Activated naive CD8-positive, alpha-beta T cell treated with anti-CD3 and anti-CD28 coated beads, Interleukin-2, amount 50 U/mL, for 16 hours (primary cell): Measurements from ENCODE around the gene RPS6KB2.

ENCODE experiments used
- DNase-seq: peaks from one replicate; pipeline ENCODE4 v3.0.0-alpha.2; 2020; ENCODE audit warnings: low read depth, low spot score

The RPS6KB2 gene

DNA sequence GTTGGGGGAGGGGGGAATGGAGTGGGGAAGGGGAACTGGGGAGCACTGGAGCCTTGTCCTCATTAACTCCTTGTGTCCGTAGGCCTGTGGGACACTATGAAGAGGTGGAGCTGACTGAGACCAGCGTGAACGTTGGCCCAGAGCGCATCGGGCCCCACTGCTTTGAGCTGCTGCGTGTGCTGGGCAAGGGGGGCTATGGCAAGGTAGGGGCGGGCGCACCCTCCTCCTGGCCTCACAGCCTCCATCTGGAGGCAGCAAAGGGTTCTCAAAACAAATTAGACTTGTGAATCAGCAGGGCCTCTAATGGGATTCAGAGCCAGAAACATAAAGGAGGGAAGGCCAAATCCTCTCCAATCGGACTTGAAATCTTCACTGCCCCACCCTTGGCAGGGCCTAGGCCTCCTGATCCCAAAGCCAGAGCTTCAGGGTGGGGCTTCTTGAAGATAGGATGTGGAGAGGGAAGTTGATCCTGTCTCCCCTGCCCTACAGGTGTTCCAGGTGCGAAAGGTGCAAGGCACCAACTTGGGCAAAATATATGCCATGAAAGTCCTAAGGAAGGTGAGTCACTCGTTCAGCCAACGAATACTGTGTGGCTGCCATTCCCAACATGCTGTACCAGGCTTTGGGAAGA lies 859 bp downstream of the RPS6KB2 start:
- no peak for DNase-seq

DNA sequence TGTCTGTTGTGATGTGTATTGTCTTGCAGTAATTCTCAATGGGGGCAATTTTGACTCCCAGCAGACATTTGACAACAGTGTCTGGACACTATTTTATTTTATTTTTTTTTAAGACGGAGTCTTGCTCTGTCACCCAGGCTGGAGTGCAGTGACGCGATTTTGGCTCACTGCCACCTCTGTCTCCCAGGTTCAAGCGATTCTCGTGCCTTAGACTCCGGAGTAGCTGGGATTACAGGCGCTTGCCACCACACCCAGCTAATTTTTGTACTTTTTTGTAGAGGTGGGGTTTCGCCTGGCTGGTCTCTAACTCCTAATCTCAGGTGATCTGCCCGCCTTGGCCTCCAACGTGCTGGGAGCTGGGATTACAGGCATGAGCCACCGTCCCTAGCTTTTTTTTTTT lies 1.4 kb downstream of the RPS6KB2 start:
- no peak for DNase-seq

DNA sequence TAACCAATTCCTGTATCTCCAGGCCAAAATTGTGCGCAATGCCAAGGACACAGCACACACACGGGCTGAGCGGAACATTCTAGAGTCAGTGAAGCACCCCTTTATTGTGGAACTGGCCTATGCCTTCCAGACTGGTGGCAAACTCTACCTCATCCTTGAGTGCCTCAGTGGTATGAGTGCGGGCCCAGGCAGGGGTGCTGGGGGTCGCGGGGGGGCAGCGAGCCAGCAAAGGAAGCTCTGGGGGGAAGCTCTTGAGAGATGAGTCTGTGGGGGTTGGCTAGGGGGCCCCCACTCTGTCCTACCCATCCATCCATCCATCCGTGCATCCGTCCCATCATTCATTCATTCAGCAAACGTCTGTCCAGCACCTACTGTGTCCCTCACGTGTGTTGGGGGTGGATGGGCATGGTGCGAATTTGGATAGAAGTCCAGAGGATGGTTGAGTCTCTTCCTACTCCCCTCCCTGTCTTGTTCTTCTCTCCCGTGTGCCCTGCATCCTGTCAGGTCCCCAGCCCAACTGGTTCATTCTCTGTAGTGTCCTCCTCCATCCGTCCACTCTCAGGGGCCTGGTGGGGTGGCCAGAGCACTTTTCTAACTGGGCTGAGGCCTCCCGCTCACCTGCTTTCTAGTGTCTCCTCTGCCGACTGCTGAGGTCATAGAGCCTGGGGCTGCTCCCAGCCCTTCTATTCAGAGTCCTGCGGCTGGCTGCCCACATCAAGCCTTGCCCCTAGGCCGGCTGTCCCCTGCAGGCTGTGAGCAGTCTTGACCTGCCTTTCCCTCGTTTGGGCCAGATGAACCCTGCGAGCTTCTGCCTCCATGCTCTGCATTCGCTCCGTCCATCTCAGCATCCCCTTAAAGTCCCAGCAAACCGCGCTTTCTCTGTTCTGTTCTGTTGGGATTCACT lies 3.3 kb downstream of the RPS6KB2 start:
- DNase-seq, result no peak

DNA sequence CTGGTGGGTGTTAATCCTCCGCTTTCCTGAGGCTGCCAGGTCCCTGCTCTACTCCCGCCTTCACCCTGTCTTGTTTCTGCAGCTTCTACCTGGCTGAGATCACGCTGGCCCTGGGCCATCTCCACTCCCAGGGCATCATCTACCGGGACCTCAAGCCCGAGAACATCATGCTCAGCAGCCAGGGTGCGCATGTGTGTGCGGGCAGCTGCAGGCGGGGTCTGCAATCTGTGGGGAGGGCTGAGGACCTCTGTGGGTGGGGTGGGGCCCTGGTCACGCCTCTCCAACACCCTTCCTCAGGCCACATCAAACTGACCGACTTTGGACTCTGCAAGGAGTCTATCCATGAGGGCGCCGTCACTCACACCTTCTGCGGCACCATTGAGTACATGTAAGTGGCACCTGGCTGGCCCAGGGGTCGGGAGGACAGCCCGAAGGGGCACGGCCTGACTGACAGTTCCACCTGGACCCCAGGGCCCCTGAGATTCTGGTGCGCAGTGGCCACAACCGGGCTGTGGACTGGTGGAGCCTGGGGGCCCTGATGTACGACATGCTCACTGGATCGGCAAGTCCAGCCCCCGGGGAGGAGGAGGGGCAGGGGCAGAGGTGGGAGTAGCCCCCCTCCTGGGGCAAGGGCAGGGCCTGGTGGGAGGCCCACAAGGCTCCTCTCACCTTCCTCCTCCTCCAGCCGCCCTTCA lies 4.5 kb downstream of the RPS6KB2 start:
- DNase-seq, result no peak

DNA sequence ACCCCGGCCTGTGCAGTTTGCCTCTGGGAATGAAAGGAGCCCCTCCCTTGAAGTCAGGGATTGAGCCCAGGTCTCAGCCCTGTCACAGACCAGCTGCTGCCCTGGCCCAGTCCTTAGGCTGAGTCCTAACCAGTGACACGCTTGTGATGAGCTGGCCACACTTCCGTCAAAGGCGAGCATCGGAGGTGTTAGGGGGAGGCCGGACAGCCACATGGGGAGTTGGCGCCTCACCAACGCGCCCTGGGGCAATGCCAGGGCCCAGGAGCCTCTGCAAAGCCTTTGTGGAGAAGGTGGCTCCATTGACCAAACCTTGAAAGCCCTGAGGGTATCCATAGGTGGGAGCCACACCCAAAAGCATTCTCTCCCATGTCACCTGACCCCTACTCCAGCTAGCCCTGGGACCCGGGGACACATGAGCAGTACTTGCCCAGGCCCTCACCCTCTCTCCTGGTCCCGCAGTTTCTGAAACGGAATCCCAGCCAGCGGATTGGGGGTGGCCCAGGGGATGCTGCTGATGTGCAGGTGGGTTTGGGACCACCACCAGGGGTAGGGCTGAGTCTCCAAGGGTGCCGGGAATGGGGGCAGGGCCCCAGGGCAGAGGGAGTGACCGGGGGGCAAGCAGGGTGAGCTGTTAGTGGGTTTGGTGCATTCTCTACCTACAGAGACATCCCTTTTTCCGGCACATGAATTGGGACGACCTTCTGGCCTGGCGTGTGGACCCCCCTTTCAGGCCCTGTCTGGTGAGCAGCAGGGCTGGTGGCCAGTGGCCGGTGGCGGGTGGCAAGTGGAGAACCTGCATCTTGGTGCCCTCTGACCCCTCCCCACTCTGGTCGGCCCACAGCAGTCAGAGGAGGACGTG lies 5.5 kb downstream of the RPS6KB2 start:
- no peak for DNase-seq

DNA sequence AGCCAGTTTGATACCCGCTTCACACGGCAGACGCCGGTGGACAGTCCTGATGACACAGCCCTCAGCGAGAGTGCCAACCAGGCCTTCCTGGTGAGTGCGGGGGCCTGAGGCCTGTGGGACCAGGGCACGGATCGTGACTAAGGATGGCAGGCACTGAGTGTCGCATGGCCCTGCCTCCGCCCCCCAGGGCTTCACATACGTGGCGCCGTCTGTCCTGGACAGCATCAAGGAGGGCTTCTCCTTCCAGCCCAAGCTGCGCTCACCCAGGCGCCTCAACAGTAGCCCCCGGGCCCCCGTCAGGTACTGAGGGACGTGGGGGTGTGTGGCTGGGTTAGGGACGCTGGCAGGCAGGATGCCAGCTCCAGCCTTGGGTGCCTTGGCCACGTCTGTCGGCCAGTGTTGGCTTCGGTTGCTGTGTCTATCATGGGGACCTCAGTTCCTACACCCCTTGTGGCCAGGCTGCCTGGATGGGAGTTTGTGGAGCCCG lies 6.1 kb downstream of the RPS6KB2 start:
- DNase-seq, result no peak

DNA sequence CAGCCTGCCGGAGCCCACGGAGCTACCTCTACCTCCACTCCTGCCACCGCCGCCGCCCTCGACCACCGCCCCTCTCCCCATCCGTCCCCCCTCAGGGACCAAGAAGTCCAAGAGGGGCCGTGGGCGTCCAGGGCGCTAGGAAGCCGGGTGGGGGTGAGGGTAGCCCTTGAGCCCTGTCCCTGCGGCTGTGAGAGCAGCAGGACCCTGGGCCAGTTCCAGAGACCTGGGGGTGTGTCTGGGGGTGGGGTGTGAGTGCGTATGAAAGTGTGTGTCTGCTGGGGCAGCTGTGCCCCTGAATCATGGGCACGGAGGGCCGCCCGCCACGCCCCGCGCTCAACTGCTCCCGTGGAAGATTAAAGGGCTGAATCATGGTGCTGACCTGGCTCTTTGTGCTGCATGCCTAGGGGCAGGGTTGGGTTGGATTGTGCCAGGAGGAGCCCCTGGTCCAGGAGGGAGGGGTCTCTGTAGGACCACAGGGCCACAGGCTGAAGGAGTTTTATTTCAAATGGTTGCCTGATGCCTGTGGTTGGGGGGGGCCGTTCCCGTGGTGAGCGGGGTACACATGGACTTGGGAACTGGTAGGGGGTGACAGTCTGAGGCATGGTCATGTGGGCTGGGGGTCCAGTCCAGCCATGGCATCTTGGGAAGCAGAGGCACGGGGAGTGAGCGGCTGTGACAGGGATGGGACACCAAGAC lies 6.9 kb downstream of the RPS6KB2 start:
- no peak for DNase-seq

DNA sequence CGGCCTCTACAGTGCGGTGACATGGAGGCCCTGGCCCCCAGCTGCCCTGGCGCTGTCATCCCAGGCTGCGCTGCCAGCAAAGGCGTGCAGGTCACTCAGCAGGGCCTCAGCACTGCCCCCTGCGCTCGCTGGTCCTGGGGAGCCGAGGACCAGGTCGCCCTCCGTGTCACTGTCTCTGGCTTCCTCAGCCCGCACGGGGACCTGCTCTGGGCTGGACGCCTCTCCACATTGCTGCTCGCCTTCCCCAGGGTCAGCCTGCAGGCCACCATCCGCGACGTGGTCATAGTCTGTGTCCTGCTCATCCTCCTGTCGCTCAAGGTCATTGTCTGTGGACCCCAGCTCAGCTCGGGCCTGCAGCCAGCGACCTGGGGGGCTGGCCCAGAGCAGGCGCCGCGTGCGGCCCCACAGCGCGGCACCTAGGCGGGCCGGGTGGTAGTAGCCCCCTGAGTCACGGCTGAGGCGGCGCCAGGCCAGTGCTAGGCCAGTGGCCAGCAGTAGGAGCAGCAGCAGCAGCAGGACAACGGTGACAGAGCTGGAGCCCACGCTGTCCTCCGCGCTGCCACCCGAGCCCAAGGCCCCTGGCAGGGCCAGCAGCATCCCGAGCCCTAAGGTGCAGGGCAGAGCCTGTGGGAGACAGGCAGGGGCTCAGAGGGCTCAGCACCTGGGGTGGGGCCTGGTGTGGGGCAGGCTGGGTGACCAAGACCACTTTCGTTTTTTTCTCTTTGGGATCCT lies 7.6 kb downstream of the RPS6KB2 start:
- no peak for DNase-seq

DNA sequence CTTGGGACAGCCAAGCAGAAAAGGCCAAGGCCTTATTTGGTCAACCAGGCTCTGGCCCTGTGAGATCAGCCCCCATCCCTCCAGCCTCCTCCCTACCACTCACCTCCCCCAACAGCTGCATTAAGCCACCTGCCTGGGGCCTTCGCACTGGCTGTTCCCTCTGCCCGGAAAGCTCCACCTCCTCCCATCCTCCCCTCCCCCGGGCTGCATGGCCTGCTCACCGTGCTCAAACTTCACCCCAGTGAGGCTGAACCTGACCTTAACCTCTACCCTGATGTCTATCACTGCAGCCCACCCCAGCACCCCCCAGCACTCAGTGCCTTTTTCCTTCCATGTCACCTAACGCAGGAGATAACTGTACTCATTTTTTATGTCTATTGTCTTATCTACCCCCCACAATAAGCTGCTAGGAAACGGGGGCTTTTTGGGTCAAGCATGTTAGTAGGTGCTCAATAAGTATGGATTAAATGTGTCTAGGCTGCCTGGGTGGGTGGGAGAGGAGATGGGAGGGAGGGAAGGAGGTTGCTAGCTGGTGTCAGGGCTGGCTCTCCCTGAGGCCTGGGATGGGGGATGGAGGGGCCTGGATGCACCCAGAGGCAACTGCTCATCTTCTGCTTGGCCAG lies 8.3 kb downstream of the RPS6KB2 start:
- peak; percentile 44 for DNase-seq

DNA sequence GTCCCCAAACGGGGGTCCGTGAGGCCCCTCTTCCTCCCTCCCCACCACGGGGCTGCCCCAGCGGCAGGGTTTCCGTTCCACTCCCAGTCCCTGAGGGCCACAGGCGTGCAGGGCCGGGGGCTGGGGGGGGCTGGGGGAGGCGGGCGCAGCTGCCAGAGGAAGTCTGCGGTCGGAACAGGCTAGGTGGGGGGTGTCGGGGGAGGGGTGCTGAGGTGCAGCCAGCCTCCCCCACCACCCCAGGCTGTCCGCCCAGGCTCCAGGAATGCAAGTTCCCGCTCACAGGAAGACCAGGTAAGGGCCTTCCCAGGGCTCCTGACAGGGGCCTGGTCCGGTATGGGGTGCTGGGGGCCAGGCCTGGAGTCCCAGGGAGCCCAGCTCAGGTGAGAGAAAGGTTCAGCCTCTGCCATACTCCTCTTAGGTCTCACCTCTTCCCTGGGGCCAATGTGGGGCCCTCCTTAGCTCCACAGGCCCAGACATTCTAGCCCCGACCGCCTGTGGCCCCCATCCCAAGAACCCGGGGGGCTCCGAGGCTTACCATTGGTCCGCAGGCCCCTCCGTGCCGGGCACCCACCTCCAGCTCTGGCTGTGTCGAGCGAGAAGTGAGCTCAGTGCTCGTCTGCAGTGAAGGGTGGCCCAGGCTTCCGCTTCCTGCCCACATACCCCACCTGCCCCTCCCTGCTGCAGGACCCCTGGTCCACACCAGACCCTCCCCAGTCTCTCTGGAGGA lies 9.0 kb downstream of the RPS6KB2 start, which contains the start of gene PTPRCAP:
TSS of gene PTPRCAP (minus strand) at position 601 of the 727 bp plus-strand sequence. CDS start at position 538, 63 bp downstream.
- peak; percentile 44 for DNase-seq

DNA sequence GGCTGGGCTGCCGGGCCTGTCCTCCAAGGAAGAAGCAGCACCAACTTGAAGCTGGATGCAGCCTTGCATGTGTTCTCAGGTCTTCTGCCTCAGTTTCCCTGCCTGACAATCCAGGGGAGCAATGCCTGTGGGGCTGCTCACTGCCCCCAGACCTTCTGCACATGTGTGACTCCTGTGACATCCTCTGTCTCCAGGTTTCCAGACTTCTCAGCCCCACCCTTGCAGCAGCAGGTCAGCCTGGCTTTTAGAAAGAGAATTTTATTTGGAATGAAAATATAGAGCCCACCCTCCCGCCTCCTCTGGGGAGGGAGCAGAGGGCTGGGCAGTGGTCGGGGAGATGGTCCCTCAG lies 9.5 kb downstream of the RPS6KB2 start:
- no peak for DNase-seq

DNA sequence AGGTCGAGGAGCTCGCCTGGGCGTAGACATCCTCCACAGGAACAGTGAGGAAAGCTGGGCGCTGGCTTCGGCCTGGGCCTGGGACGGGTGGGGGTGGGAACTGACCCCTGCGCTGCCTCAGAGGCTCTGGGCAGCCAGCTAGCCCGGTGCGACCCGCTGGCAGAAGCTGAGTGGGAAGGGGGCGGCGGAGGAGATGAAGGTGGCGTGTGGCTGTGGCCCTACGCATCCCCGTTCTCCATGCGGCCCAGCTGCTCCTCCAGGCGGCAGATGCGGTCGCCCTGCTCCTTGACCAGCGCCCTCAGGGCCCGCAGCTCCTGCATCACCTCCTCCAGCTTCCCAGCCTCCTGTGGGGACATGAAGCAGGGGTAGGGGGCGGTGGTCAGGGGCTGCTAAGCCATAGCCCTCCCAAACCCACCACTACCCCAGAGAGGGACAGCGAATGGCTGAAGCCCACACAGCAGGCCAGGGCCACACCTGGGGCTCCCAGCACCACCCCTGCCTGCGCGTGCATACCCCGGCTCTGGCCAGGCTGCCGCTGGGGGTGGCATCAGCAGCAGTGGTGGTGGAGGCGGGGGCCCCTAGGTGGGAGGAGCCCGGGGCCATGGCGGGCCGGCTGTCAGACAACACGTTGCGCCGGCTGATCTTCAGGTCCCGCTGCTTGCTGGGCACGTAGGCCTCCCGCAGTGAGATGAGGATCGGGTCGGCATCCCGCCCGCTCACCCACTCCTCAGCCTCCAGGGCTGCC lies 10.0 kb downstream of the RPS6KB2 start:
- DNase-seq, result peak; percentile 59

DNA sequence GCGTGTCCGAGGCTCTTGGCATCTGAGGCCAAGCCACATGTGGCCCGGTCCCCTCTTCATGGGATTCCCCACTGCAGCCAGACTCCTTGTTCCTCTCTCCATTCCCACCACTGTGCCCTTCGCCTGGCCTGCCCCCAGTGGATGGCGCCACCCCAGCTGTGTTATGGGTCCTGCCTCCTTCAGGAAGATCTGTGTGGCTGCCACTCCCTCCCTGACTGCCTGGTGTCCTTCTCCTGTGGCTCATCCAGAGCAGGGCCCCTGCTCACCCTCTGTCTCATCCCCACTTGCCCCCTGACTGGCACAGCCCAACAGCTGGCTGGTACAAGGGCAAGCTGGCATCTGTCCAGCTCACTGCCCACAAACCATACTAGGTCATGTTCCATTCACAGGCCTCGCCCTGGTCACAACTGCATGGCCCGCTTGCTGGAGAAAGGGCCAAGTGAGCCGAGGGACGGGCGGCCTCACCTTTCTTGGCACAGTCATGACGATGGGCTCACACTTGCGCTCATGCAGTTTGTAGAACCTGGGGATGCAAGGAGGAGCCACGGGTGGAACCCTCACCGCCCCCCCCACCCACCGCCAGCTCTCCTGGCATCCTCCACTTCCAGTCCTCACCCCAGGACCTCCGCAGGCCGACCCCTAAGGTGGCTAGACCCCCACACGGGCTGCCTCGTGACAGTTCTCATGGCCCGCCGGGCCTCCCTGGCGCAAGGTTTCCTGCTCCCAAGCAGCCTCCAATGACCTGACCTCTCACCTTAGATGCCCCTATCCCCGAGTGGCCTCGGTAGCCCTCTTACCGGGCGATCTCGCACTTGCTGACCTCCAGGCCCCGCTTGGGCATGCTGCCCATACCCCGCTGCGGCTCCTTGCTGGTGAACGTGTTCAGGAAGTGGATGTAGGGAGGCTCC lies 11.3 kb downstream of the RPS6KB2 start:
- no peak for DNase-seq

DNA sequence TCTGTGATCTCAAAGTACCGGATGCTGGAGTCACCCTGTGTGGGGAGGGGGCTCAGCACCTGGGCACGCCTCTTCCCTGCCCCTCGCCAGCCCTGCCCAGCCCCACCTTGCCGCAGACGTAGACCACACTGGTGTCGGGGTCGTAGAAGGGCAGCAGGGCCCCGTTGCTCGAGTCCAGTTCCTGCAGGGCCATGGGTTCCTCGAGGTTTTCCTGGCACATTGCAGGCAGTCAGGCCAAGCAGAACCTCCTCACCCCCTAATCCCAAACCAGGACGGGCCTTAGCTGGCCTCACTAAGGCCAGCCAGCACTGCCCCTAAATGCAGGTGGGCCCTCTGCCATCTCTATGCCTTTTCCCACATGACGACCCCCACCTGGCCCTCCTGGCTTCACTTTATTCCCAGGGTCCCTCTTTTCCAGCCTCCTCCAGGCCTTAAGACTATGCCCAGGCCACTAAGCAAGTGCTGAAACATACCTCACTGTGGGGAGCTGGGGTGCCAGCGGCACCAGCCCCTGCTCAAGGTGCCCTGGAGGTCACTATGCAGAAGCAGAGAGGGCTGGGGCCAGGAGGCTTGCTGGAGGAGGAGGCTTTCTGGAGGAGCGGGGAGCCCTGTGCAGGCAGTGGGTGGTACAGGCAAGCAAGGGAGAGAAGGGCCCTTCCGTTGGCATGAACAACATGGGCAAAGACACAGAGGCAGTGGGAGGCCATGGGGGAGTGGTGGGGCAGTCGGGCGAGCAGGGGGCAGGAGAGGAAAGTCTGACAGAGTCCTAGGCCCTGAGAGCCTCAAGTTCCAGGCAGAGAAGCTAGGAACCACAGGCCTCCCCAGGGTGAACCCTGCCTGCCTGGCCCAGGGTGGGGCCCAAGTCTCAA lies 12.2 kb downstream of the RPS6KB2 start:
- DNase-seq, result no peak

DNA sequence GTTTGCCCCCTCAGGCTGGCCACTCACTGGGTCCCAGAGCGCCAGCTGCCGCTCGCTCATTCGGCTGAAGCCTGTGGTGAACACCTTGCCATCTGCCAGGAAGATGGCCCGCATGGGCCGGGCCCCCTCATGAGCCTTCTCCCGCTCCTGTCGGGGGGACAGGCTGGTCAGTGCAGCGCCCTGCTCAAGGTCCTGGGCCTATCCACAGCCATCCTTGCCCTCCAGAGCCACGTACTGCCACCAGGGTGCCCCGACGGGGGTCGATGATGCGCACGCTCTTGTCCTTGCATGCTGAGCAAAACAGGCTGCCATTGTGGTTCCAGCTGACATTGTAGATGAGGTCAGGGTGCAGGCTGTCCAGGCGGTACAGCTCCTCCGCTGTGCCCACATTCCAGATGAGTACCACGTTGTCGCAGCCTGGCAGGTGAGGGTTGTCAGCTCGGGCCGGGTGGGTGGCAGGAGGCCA lies 12.8 kb downstream of the RPS6KB2 start:
- DNase-seq, result no peak

DNA sequence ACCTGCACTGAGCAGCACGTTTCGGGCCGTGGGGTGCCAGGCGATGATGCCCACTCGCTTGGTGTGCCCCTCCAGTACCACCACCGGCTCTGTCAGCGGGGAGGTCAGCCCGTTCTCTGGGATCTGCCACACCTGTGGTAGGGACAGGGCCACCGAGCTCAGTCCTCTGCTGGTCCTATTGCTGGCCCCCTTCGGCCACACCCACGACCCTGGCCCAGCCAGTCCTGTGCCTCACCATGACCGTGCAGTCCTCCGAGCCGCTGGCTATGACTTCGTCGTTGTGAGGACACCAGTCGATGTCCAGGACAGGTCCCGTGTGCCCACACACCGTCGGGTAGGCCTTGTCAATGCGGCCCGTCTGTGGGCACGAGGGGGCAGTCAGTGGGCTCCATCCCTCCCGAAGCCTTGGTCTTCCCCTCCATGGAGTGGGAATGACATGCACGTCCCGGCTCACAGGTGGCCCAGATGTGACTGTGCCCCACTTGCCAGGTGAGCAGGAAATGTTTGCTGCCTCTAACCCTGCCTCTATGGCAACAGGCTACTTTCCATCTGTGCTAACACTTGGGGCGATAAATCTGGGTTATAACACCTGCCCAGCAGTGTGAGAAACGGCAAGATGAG lies 13.5 kb downstream of the RPS6KB2 start:
- DNase-seq, result no peak
